ENCODE data around the gene CCDC170.

The CCDC170 gene

DNA sequence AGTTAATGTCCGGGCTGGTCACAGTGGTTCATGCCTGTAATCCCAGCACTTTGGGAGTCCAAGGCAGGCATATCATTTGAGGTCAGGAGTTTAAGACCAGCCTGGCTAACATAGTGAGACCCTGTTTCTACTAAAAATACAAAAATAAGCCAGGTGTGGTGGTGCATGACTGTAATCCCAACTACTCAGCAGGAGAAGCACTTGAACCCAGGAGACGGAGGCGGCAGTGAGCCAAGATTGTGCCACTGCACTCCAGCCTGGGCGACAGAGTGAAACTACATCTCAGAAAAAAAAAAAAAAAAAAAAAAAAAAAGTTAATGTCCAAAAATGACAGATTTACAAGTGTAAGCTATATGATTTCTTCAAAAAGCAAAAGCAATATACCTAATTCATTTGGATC lies 124.9 kb downstream of the CCDC170 start:
- no peak for FAIRE-seq

DNA sequence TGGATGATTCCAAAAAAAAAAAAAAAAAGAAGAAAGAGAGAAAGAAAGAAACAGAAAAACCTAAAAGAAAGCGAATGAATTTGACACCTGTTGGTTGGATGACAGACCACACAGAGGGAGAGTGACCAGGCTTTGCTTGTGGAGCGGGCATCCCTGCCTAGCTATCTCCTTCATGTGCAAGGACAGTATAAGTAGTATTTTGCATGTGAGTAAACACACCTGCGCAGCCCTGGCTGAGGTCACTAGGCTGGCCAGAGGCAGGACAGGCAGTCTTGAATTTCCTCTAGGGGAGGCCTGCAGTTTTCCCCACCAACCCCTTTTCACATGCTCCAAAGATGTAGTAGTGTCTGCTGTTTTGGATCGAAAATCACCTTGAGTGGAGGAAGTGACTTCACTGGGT lies 126.4 kb downstream of the CCDC170 start:
- FAIRE-seq: no peak

DNA sequence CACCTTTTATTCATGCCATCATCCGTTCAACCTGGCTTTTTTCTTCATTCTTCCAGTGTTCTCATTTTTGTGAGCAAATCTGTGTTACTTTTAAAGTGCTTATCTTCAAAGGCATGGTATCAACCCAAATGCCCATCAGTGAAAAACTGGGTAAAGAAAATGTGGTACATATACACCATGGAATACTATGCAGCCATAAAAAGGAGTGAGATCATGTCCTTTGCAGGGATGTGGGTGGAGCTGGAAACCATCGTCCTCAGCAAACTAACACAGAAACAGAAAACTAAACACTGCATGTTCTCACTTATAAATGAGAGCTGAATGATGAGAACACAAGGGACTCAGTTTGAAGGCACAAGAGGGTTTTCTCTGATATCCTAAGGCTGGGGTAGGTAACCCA lies 130.3 kb downstream of the CCDC170 start:
- no peak for FAIRE-seq

DNA sequence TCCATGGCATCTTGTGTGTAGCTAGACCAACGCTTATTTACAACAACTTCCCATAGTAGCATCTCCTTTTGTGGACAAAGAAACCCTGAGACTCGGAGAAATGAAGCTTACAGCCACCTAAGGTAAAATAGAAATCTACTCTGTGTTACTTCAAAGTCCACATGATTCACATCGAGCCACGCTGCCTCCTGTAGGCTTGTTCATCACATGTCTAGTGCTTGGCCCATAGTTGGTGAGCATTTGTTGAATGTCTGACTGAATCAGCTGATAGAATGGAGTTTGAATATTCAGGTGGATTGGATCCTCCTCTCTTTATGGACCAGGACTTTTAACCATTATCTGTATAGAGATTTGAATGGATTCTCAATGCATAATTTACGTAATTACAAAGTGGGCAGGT lies 130.7 kb downstream of the CCDC170 start:
- FAIRE-seq: no peak

DNA sequence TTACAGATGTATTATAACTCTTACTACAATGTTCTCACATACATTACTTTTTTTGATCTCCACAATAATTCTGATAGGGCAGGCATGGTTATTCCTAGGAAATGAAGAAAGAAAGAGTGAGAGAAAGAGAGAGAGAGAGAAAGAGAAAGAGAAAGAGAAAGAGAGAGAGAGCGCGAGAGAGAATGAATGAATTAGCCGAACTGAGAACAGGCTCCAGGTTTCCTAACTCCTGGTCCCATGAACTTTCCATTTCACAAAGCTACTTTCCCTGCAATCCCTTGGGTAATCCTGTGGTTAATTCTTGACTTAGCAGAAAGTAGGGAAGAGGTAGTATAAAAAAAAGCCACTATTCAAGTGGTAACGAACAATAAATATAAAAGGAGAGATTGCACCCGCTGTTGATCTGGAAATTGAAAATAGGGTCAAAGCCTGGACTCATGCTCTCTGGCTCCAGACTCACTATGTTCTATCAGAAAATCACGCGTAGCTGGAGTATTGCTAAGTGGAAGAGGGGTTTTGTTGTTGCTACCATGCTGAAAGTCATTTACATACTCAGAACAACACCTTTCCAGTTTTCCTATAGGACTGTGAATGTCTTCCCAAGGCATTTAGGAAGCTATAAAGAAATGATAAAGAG lies 131.2 kb downstream of the CCDC170 start:
- FAIRE-seq: no peak

DNA sequence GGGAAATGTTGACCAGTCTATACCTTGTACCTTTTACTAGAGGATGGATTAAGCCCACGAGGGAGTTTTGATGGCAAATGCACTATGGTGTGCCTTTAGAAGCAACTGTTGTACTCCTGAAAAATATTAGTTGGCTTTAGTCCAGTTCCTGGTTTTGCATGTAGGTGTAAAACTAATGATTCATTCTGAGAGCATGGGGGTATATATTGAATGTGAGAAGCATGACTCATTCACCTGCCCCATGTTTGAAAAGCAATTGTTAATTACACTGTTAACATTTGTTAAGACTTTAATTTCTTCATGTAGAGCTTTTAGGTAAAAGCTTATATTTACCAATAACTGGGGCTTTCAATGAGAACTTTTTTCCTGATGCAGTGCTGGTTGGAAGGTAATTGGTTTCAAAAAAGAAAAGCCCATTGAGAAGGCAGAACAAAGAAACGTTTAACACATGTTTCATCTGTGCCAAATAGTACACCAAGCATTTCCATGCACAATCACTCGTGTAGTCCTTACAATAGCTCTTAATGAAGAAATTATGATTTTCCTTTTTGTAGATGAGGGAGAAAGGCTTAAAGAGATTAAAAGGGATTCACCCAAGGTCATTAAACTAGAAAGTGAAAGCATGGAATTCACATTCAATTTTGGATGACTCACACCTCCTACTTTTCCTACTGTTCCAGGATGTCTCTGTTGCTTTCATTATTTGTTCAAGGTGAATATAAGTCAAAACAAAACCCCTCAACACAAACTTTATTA lies 134.1 kb downstream of the CCDC170 start:
- FAIRE-seq: no peak

DNA sequence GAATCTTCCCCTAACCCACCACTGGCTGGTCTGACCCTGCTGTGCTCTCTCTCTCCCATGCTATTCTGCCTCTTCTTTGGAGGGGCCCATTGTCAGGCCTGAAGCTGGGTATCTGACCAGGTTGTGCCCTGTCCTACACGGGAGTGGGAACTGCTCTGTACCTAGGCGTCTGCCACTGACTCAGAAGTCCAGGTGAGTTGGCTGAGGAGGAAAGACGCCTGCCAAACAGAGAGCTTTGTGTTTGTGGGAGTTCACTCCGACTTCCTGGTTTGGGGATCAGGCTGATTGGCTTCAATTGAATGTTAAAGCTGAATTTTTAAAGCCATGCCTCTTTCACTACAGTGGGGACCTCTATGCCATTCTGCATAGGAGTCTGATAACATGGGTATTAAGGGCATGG lies 136.0 kb downstream of the CCDC170 start:
- FAIRE-seq: no peak

DNA sequence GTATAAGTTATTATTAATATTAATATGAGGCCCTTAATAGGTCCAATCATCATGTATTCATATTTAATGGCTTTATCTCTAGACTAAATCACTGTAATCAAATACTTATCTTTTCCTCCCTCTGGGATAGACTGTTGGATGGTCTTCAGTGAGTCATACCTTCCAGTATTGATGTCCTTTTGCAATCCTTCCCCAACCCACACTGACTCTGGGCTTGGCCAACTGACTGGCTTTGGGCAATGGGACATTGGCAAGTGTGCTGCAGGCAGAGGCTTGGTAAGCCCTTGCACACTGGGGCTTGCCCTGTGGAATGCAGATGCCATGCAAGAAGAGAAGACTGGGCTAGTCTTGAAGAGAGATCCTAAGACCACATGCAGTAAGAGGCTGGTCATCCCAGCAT lies 136.6 kb downstream of the CCDC170 start:
- FAIRE-seq: no peak

DNA sequence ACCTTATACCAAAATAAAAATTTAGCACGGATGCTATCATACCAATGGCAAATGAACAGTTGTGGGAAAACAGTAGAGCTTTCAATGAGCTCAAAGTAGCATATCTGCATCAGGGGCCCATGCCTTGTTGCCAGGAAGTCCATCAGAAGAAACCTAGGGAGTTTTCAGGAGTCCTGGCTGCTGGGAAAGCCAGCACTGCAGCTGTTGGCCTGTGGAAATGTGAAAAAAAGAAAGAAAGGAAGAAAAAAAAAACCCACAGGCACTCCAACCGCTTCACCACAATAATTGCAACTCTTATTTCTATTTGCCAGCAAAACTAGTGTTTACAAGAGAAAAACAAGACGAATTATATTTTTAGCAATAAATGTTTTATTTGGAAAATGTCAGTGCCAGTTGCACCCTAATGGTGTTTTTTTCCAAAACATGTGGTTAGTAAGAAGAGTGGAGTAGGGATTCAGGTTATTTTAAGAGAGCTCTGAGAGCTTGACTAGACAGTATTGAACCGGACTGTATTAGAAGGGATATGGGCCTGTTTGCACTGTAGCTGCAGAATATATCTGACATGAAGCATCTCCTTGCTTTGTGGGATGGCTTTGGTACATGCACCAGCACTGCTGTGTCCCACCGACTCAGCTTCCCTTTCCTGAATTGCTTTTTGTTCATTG lies 137.3 kb downstream of the CCDC170 start:
- no peak for FAIRE-seq

DNA sequence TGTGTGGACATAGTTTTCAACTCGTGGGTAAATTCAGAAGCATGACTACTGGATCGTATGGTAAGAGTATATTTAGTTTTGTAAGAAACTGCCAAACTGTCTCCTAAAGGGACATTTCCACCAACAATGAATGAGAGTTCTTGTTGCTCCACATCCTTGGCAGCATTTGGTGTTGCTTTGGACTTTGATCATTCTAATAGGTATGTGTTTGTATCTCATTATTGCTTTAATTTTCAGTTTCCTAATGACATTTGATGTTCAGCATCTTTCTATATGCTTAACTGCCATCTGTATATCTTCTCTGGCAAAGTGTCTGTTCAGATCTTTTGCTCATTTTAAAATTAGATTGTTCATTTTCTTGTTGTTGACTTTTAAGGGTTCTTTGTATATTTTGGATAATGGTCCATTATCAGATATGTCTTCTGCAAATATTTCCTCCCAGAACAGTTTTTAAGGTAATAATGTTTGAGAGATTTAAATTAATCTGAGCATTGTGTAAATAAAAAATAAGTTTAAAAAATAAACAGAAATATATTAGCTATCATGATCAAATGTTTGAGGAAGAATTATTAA lies 138.7 kb downstream of the CCDC170 start:
- FAIRE-seq: no peak

DNA sequence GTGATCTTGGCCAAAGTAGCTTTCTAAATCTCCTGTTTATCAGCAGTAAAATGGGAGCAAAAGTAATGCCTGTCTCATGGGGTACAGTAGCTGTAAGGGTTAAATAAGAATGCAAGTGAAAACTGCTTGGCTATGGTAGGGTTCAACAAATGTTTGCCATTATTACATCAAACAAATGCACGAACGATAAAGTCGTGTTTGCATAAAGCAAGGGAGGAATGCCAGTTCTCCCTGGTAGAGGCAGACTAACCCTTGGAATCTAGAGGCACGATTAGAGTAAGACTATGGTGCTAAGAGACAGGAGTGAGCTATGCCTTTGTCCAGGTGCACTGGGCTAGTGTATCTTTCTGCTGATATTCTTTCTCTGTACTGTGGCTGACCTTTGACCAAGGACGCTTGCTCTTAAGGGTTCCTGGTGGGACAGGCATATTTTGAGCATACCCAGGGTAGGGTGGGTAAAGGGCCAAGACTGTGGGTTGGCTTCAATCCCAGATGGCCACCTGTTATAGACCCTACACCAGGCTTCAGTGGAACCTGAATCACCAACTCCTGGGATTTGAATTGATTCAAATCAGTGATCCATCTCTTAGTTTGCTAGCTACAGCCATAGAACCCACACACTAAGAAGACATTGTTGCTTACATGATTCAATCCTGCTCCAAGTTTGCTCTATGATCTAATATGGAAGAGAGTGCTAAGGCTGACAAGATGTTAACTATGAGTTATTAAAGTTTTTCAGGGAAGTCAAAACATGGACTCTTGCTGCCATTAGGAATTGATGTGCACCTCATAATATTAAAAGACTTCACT lies 139.9 kb downstream of the CCDC170 start:
- no peak for FAIRE-seq

DNA sequence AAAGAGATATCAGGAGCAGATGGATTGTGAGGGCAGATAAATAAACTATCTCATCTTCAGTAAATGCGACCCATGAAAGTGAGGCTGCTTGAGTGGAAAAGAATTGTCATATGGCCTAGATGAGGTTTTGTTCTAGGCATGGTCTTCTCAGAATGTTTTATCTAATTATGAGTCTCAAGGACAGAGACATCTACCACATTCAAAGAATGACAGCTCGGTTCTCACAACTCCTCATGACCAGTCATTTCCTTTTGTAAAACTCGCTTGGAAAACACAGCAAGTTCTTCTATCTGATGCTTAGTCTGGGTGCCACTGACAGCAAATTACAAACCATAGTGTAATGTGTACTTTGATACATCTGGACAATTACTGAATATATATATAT lies 140.5 kb downstream of the CCDC170 start:
- no peak for FAIRE-seq

DNA sequence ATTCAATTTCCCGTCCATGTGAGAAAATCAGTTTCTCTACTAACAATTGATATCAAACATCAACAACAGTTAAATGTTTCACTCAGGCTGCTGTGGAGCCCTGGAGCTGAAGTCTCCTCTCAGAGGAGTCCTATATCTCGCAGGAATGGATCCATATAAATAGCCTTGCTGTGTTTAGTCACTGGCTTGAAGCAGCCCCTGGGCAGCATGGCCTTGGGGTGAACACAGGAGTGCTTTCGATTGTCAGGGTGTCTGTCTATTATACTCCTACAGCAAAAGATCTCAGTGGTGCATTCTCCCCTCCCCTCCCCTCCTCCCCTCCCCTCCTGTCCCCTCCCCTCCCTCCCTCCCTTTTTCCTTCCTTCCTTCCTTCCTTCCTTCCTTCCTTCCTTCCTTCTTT lies 141.9 kb downstream of the CCDC170 start:
- no peak for FAIRE-seq

DNA sequence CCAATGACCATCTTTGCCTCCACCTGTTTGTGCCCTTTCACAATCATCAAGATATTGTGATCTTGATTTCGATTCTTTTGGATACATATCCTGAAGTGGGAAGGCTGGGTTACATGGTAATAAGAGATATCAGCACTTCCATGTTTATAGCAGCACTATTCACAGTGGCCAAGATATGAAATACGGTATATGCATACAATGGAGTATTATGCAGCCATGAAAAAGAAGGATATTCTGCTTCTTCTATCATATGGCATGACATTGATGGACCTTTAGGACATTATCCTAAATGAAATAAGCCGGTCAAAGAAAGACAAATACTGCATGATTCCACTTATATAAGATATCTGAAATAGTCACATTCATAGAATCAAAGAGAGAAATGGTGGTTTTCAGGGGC lies 144.0 kb downstream of the CCDC170 start:
- no peak for FAIRE-seq

DNA sequence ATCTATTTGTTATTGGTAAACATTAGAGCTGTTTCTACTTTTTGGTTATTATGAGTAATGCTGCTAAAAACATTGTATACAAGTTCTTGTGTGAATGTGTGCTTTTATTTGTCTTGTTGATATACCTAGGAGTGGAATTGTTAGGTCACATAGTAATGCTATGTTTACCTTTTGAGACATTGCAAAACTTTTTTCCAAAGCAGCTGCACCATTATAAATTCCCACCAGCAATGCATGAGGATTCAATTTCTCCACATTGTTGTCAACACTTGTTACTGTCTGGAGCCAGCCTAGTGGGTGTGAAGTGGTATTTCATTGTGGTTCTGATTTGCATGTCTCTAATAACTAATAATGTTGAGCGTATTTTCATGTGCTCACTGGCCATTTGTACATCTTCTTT lies 145.9 kb downstream of the CCDC170 start:
- FAIRE-seq: no peak

DNA sequence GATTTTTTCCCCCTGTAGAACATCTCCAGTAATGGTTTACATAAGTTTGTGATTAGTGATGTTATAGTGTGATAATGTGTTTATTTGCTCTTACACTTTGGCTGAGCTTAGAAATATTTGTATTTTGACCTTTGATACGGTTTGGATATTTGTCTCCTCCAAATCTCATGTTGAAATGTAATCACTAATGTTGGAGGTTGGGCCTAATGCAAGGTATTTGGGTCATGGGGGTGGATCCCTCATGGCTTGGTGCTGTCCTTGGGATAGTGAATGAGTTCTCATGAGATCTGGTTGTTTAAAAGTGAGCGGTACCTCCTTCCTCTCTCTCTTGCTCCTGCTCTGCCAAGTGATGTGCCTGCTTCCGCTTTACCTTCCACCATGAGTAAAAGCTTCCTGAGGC lies 147.2 kb downstream of the CCDC170 start:
- no peak for FAIRE-seq

DNA sequence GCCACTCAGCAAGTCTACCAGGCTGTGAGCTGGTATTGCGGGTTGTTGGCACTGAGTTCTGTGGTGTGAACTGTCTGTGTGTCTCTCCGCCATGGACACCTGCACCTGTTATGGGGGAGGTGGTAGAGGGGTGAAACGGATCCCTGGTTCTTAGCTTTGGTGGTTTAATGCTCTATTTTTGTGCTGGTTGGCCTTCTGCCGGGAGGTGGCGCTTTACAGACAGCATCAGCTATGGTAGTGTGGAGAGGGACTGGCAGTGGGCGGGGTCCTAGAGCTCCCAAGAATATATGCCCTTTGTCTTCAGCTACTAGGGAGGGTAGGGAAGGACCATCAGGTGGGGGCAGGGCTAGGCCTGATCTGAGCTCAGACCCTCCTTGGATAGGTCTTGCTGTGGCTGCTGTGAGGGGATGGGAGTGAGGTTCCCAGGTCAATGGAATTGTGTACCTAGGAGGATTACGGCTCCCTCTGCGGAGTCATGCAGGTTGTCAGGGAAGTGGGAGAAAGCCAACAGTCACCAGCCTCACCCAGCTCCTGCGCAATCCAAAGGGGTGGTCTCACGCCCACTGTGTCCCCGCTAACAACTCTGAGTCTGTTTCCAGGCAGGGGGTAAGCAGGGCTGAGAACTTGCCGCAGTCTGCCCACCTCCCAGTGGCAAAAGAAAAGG lies 154.3 kb downstream of the CCDC170 start:
- FAIRE-seq: no peak

DNA sequence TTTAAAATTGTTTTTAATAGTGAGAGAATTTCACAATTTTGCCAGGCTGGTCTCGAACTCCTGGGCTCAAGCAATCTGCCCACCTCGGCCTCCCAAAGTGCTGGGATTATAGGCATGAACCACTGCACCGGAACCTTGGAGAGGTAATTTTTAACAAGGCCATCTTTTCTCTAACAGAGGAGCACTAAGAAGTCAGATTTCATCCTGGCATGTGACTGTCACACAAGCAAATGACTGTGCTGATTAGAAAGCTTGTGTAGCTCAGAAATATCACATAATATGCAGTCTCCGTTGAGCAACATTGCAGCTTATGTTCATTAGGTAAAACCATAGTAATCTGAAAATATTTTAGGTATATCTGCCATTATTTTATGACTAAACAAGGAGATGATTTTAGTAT lies 156.0 kb downstream of the CCDC170 start:
- no peak for FAIRE-seq

DNA sequence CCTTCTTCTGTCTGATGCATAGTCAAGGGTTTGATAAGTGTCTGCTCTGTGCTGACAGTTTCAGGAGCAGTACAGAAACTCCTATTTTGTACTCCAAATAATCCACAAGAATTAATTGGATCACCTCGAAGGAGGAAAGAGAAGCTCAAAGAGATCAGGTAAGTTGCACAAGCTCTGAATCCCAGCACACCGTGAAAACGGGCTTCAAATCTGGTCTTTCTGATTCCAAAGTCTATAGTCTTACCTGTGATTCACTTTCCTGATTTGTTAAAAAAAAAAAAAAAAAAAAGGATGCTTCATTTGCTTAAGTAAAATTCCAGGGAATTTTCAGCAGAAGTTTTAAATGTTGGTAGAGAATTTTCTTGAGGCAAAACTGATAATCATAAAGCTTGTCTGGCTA lies 157.8 kb downstream of the CCDC170 start:
- no peak for FAIRE-seq

DNA sequence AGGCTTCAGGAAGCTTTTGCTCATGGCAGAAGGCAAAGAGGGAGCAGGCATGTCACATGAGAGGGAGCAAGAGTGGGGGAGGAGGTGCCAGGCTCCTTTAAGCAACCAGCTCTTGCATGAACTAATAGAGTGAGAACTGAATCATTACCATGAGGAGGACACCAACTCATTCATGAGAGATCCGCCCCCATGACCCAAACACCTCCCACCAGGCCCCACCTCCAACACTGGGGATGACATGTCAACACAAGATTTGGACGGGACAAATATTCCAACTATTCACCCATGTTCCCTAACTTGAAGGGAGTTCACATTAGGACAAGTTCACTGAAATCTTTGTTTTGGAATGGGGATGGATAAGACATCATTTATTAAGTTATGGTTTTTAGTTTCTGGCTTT lies 158.5 kb downstream of the CCDC170 start:
- no peak for FAIRE-seq

DNA sequence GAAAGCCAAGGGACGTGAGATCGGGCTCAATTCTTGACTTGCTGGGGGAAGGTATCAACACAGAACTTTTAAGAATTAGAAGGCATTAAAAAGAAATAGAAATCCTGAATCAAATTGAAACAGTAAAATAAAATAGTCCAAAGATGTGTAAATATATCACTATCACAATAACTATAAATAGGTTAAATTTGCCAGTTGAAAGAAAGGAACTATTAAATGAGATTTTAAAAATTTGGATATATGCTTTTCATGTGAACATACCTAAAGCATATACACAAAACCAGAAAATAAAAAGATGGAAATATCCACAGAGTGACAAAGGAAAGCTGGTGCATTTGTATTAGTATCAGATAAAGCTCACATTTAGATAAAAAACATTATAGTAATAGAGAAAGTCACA lies 161.3 kb downstream of the CCDC170 start:
- FAIRE-seq: peak; percentile 13

DNA sequence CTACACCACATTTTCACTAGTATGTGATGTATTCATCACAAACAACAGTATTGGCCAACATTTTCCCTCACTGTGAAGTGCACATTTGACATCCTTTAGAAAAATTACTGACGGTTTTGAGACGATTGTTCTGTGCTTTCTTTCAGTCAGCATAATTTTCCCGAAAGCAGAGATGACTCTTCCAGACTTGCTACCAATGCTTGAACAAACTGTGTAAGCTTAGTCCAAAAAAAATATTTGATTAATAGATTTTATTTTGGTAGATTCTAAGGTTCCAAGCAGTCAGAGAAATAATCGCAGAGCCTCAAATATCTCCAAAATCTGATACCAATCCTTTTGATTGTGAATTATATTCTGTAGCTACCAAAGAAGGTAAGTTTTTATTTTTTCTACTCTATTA lies 162.6 kb downstream of the CCDC170 start:
- FAIRE-seq: no peak

DNA sequence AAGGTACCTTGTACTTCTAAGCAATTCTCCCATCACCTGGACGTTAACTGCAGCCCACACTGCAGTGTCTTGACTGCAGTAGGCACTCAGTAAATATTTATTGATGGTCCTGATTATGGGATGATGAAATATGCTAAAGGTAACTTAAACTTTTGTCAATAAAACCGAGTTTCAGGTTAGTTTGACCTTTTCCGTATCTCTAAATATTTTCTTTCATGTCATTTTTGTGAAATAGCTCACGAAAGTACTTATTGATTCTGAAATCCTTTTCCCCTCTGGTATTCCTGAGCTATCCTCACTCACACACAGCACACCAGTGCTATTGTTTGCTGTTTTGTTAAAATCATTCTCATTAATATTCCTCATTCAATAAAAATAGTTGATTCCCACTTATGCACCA lies 164.3 kb downstream of the CCDC170 start:
- FAIRE-seq: no peak

All from G401.6 (cell line).